Measurements from ENCODE around the gene IGF2.

The IGF2 gene

GRCh38 chr11:2153581-2154194, 14.5 kb upstream of the IGF2 start:
- DNase-seq, result no peak

DNA sequence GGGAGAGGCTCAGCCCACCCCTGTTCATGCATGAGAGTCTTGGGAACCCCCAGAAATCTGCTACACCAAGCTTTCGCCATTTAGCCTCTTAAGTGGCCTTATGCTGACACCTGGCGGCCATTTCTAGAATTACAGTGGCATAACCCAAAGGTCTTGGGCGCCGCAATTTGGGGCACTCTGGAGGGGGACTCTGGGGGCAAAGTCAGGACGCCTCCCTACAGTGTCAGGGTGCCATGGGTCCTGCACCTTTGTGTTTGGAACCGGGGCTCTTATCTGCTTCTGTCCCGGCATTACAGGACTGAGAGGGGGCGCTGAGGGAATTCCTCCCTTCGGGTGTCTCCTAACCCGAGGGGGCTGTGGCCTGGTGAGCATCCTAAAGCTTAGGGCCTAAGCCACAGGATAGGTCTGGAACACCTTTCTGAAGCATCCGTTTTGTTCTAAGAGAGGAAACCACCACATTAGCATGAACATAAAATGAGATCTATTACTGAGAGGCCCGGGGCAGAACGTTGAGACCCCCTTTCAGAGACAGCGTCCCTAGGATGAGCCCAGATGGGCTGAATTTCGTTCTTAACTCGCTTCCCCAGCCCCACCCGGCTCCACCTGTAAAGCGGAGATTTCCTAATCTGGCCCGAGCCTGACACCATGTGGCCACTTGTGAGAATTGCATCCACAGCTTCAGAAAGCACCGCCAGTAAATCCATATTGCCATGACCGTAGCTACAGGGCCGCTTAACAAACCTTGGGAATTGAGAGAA, 12.5 kb upstream of the IGF2 start:
- peak; percentile 73 to 75 for DNase-seq

- DNase-seq, result peak in 1 of 2 experiments; percentile 30
Observed at GRCh38 chr11:2149864-2150847, 11.0 kb upstream of the IGF2 start.

DNA sequence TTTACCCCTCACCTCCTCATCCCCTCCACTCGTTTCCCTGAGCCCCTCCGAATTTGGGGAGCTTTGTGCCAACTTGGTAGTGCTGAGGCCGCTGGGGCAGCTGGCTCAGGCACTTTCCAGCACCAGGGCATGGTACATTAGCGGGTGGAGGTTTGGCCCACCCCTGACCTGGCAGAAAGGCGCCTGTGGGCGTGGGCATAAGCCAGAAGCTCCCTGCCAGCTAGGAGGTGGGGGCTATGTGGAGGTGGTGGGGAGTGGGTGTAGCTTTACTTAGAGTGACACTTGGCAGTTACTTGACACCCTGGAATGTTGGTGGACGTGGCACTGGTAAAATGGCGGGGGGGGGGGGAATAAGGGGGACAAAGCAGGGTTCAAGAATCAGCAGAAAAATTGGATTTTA, 10.3 kb upstream of the IGF2 start:
- DNase-seq, result no peak

- DNase-seq, result no peak
Observed at GRCh38 chr11:2148595-2148994, 9.4 kb upstream of the IGF2 start.

DNA sequence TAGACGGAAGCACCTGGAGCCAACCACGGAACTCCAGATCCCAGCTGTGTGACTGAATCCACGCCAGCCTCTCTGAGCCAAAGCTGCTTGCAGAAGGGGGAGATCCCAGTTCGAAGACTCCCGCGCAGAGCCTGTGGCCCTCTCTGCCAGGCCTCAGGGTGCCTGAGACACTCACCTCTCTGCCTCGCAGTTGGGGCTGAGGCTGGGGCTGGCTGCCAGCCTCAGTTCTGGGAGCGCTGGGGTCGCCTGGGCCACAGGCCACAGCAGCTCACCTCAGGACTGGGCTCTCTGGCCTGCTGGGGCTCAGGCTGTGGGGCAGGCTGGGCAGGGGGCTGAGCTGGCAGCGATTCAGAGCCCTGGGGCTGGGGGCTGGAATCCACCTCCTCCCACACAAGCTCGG, 8.2 kb upstream of the IGF2 start:
- no peak for DNase-seq

DNA sequence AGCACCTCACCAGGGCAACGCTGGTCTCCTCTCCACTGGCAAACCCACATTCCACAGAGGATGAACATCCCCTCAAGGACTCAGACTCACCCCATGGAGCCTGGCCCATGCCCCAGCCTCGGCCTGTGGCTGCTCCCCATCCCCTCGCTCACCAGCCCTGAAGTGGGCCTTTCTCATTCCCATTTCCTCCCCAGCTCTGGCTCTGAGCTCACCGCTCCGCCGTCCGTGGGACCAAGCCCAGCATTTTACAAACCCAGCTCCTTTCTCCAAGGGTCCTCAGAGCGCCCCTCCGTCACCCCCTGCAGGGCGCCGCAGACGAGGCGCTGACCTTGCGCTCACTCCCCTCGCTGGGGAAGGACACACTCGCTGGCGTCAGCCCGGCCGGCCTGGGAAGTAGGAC, 6.9 kb upstream of the IGF2 start:
- no peak for DNase-seq

DNA sequence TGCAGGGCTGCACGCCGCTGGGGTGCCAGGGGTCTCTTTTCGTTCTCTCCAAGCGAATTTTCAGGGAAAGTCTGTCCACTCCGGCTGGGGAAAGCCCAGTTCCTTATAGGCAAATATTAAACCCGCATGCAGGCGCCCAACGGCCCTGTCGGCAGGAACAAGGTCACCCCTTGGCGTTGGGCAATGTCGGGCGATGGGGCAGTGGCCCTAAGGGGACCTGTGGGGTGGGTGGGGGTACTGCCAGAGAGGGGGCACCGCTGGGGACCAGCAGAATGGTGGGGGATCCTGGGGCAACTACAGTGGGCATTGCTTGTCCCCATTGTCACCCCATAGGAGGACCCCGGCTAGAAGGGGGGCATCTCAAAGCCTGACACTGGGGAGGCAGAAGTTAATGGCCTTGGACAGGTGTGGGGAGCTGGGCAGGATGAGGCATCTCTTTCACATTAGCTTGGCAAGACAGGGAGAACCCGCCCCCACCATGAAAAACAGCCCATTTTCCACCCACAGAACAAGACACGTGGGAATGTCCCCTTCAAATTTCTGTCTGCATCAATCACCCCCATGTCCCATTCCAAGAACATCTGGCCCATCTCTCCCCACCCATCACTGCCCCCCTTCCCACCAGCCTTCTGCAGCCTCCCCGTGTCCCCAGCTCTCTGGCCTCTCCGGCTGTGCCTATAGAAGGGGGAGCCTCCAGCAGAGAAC, 5.5 kb upstream of the IGF2 start:
- DNase-seq, result no peak

- no peak for DNase-seq
Observed at GRCh38 chr11:2143799-2144543, 4.8 kb upstream of the IGF2 start.

DNA sequence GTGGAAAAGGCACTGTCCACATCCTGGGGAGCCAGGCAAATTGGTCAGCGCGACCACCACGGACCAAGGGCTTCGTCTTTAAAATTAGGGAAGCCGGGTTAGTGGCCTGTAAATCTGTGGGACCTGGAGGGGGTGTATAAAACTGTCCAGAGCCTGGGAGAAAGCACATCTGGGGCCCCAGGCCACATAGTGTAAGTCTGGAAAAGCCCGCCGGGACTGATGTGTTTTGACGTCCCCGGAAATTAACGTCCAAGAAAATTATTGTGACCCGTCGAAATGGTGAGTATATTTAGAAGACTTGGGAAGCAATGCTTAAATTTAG, 4.2 kb upstream of the IGF2 start:
- DNase-seq, result no peak

- no peak for DNase-seq
Observed at GRCh38 chr11:2142762-2143202, 3.6 kb upstream of the IGF2 start.

- no peak for DNase-seq
Observed at GRCh38 chr11:2142300-2142759, 3.1 kb upstream of the IGF2 start.

GRCh38 chr11:2140411-2141400, 1.5 kb upstream of the IGF2 start:
- no peak for DNase-seq

- no peak for DNase-seq
Observed at GRCh38 chr11:2139621-2140337, 590 bp upstream of the IGF2 start.

- no peak for DNase-seq
Observed at GRCh38 chr11:2138431-2139122, 612 bp downstream of the IGF2 start.

DNA sequence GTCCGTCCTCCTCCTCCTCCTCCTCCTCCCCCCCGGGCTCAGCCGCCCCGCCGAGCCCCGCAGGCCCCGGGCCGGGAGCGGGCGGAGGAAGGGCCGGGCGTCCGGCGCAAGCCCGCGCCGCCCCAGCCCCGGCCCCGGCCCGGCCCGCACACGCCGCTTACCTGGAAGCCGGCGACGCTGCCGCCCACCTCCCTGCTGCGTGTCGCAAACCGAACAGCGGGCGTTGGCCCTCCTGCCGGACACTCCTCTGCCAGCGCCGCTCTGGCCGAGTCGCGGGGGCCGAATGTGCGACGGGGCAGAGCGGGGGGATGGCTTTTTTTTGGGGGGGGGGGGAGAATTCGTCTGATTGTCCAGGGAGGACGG, 1.1 kb downstream of the IGF2 start:
- no peak for DNase-seq

DNA sequence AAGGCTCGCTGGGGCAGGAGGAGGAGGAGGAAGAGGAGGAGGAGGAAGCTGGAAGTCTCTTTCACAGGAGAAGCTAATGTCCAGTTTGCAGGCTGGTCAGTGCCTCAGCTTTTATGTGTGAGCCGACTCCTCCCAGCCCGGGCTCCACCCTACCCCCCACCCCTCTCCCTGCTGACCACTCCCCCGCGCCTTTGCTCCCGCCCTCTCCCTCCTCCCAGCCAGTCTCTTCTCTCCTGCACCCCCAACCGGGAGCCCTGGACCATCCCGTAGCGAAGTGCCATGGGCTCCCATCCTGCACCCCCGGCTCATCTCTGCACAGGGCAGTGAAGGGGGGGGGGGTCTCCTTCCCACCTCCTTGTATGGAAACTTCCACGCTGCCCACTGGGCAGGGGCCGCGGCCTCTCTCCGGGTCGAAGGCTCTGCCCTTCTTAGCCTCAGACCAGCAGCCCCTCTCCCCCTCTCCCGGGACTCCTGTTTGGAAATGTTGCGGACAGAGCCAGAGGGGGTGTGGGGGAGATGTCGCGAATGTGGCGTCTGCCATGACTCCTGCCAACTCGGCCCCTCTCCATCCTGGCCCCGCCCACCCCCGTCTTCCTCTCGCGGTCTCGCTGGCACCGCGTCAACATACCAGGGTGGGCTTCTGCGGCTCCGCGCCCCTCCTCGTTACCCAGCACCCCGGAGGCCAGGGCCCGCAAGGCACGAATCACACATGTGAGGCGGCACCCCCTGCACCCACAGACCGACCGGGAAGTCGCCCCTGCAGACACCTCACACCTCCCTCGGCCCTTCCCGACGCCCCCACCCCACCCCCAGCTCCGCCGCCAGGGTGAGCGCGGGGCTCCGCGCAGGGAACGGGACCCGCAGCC, 1.8 kb downstream of the IGF2 start:
- DNase-seq, result no peak

DNA sequence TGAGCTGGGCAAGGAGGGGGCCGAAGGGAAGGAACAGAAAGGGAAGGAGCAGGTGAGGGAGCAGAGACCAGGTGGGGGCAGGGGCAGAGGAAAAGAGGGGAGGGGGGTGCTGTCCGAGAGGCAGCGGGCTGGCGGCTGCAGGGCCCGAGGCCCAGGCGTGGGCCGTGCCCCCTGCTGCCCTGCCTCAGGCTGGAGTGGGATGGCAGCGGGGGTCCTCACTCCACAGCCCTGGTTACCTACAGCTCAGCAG, 2.3 kb downstream of the IGF2 start:
- DNase-seq, result no peak
